Medulla oblongata (tissue), 1 donor: Measurements from ENCODE around the gene PCDHGB1.
"Not testable (repeated sequence)": the region's sequence is repeated elsewhere in the genome, so short reads cannot be mapped to it uniquely, and the experiment has no call there.

Experiments
- DNase-seq: peaks from one replicate; pipeline ENCODE4 v3.0.0-alpha.2; 2015; ENCODE audit errors: extremely low spot score

PCDHGB1 gene

GRCh38 chr5:141383345-141383744, 33.4 kb downstream of the PCDHGB1 start:
- DNase-seq: no peak

- DNase-seq: no peak
These were observed 34.8 kb downstream of the PCDHGB1 start for GRCh38 chr5:141384471-141385267.

GRCh38 chr5:141387557-141388311, 37.8 kb downstream of the PCDHGB1 start, which contains the start of gene PCDHGB4:
Gene PCDHGB4, plus strand, starts transcription at chr5:141387698. Its CDS starts 187 bp downstream, at chr5:141387885.
- peak; percentile 4 for DNase-seq

GRCh38 chr5:141388661-141389060, 38.8 kb downstream of the PCDHGB1 start:
- no peak for DNase-seq

GRCh38 chr5:141389153-141390042, 39.5 kb downstream of the PCDHGB1 start:
- DNase-seq: no peak

- no peak for DNase-seq
These were observed 42.7 kb downstream of the PCDHGB1 start, which contains the start of gene PCDHGA8 for GRCh38 chr5:141392429-141393198. Gene PCDHGA8, plus strand, starts transcription at chr5:141392633. Its CDS starts 181 bp downstream, at chr5:141392814.

GRCh38 chr5:141393267-141393666, 43.4 kb downstream of the PCDHGB1 start:
- no peak for DNase-seq

GRCh38 chr5:141394401-141395187, 44.7 kb downstream of the PCDHGB1 start:
- not testable (repeated sequence) for DNase-seq

GRCh38 chr5:141397756-141398551, 48.1 kb downstream of the PCDHGB1 start, which contains the start of gene PCDHGB5:
Gene PCDHGB5, plus strand, starts transcription at chr5:141397947. Its CDS starts 181 bp downstream, at chr5:141398128.
- peak; percentile 12 for DNase-seq

- no peak for DNase-seq
These were observed 48.7 kb downstream of the PCDHGB1 start for GRCh38 chr5:141398608-141399007.

GRCh38 chr5:141399555-141400258, 49.8 kb downstream of the PCDHGB1 start:
- DNase-seq: no peak
